Fibroblast of peridontal ligament (primary cell): Measurements from ENCODE around the gene SMYD1.
A peak's percentile ranks its signal among the peaks of the same experiment; 100 is the strongest.

Experiments
- DNase-seq: peaks from one replicate; pipeline ENCODE4 v3.0.0-alpha.2; 2010; ENCODE audit errors: extremely low read depth

Gene SMYD1

DNA sequence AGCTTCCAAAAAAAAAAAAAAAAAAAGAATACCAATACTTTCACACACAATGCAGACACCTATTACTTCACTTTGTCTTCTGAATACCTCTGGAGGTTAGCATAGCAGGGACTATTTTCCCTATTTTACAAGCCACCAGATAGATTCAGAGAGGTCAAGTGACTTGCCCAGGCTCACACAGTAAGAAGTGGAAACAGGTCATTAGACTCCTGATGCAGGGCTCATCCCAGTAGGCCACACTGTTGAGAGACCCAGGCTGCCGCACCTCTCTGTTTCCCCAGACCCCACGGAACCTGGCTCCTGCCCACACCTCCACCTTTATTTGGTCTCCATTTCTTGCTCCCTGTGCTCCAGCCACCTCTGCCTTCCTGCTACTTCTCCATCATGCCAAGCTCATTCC, 19.4 kb downstream of the SMYD1 start:
- DNase-seq = no peak

DNA sequence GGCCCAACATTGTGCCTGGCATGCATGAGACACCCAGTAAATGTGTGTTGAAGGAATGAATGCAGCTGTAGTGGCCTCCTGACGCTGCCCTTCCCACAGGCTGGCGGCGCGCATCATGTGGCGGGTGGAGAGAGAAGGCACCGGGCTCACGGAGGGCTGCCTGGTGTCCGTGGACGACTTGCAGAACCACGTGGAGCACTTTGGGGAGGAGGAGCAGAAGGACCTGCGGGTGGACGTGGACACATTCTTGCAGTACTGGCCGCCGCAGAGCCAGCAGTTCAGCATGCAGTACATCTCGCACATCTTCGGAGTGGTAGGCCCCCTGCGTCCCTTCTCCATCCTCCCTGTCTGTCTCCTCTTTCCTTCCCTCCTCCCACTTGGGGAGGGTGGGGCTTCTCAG, 20.1 kb downstream of the SMYD1 start:
- no peak for DNase-seq

DNA sequence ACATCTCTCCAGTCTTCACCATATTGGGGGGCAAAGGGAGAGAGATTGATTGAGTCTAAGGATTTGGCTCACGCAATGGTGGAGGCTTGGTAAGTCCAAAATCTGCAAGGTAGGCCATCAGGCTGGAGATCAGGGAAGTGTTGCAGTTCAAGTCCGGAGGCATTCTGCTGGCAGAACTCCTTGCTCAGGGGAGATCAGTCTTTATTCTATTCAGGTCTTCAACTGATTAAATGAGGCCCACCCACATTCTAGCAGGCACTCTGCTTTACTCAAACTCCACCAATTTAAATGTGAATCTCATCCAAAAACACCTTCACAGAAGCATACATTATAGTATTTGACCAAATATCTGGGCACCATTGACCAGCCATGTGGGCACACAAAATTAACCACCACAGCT, 21.4 kb downstream of the SMYD1 start:
- no peak for DNase-seq

DNA sequence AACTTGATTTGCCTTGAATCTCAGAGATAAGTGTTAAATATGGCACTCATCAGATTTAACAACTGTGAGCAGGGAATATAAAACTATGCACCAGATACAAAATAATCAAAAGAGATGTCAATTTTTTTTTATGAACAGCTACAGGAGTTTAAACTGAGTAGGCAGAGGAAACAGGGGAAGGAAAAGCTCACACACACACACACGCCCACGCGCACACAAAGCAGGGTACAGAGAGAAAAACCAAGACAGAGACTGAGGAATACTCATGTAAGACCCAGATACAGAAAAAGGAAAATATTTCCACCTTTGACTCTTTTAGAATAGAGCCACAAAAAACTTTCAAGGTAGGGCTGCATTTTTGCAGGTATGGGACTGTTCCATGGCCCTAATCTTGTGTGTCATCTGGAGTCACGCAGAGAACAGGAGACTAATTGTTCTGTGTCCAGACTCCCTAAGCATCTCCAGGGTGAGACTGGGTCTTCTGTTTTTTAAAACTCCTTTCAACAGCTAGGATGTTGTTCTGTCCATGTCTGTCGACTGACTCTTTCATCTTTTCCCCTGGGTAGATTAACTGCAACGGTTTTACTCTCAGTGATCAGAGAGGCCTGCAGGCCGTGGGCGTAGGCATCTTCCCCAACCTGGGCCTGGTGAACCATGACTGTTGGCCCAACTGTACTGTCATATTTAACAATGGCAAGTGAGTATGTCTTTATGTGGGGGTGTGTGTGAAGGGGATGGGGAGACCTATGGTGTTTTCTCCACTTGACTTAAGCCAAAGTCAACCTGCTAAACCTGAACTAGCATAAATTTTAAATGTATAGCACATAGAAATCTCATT, 23.0 kb downstream of the SMYD1 start:
- DNase-seq = no peak

DNA sequence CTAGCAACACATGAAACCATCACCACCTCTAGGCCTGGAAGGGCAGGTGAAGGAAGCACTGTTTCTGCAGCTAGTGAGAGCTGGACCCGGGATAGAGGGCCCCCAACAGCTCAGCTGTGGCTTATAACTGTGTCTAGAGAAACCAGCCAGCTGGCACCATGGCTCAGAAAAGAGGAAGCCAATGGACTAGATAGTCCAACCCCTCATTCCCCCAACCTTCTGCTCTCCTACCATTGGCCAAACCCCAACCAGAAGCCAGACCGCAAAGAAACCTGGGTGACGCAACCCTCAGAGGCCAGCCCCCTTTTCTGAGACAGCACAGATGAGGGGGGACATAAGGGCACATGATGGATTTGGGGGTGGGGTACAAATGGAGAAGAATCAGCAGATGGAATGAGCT, 24.3 kb downstream of the SMYD1 start:
- DNase-seq = no peak

DNA sequence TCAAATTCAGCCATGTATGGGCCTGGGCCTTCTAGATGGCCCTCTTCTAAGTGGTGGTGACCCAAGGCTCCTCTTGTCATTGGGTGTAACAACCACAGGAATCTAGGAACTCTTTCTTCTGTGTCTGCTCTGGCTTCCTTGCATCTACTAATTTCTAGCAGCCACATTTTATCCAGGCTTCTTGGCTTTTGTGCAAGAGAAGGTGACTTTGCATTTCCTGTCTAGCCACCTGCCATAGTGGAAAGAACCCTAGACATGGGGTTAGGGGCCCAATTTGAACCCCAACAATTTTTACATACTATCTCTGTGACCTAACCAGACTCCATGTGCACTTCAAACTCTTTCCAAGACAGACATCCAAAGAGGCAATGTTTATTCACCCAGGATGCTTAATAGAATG, 25.1 kb downstream of the SMYD1 start:
- DNase-seq = no peak

DNA sequence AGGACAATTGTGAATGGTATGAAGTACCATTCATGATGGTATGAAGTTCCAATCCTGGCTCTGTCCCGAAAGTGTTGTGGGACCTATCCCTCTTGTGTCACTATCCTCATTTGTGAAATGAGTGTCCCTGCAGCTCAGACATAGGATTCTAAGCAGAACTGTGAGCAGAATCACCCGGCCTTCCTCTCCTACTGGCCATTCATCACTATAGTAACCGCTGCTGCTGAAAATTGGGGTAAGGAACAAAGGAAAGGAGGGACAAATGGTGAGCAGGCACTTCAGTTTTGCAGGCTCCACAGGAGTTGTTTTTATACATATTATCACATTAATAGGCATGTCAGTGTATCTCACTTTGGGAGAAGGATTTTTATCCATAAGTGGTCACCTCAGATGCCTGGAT, 27.4 kb downstream of the SMYD1 start:
- DNase-seq = no peak

DNA sequence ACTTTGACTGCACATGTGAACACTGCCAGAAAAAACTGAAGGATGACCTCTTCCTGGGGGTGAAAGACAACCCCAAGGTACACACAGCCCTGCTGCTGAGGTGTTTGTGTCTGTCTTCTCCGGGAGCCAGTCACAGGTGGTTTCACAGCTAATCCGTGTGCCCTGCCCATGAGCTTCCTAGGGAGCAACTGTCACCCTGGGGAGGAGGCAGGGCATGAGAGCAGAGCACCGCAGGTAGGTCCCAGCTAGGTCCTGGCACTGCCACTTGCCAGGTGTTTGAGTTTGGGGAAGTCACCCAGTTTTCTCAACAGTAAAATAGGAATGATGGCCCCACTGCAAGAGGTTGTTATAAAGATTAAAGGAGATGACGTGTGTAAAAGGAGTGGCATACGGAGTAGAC, 29.1 kb downstream of the SMYD1 start:
- no peak for DNase-seq

DNA sequence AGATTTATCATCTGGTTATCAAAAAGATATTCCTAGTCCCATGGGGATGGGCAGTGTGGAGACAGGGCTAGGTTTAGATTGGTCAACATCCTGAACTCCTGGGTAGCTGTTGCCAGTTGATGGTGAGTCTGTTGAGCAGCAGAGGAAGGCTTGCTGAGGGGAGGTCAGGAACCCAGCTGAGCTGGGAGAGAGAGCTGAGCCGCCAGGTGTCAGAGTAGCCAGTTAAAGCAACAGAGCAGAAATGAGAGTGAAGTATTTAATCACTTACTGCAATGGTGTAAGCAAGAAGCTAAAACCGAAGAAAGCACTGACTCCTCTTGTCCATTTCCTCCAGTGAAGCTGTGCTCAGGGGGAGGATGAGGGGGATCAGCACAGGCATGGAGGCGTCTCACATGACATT, 29.6 kb downstream of the SMYD1 start:
- DNase-seq = no peak

DNA sequence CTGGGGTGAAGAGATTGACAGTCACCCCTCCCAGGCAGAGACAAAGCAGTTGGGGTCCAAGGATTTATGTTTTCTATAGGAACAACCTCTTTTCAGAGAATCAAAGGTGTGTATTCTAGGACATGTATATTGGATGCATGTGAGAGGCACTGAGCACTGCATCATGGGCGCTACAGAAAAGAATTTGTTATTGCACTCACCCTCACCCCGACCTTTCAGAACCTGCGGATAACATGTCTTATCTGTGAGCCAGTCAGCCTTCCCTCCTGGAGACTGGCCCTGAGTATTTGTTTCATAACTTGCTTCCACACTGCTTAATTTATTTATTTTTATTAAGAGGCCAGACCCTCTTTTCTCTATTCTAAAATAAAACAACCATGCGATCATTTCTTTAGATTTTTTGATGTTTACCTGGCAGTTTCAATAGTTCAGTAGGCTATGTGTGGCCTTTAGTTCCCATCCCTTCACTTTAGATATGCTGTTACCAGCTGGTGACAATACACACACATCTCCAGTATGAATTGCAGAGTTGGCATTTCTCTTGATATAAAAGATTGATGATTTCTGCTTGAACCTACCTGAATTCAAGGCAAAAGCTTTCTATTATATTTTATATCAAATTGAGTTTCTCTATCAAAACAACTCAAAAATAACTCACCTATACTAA, 30.4 kb downstream of the SMYD1 start:
- DNase-seq = no peak

DNA sequence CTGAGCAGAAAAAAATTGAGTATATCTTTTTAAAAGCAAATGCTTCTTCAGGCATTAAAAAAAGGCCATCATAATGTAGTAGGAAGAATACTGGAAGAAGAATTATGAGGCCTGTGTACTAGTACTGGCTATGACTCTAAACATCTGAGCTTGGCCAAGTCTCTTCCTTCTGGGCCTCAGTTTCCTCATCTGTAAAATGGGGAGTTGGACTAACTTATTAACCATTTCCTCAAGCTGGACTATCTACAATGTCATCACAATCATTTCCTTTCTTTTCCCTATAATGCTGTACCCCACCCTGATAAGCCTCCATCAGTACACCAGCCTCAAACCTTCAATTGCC, 30.9 kb downstream of the SMYD1 start:
- DNase-seq = no peak

DNA sequence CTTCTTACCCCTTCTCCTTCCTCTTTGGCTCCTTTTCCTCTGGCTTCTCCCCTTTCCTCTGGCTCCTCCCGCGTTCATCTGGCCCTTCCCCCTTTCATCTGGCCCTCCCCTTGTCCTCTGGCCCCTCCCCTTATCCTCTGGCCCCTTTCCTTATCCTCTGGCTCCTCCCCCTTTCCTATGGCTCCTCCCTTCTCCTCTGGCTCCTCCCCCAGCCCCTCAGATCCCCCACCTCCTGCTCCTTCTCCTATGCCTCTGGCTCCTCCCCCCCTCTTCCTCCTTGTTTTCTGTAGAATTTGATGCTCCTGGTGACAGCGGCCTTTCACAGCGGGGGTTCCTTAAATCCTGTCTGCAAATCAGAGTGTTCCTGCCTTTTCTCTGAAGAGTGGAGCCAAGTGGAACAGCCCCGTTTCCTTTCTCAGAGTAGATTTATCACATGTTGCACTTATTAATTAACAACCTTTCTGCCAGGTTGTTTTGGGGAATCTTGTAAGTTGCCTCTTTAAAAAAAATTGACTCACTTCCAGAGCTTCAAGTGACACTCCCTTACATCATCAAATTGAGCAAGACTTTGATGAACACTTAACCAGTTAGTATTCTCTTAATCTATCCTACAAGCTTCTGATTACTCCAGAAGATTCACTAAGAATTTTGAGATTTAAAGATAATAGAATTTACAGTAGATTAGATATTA, 32.3 kb downstream of the SMYD1 start:
- DNase-seq = peak; percentile 5

DNA sequence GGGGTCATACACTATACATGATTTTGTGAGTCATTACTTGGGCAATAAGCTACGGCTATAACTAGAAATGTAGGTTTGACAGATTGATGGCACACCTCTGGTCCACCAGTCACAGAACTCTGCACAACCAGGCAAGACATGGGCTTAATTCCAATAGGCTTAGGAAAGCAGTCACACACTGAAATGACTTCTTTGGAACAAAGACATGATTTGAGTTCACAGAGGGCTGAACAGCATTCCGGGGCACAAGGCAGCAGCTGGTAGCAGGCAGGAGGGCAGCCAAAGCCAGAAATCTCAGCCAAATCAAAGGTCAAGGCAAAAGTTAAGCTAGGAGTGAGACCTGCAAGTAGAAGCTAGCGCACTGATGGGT, 32.8 kb downstream of the SMYD1 start:
- DNase-seq = no peak

DNA sequence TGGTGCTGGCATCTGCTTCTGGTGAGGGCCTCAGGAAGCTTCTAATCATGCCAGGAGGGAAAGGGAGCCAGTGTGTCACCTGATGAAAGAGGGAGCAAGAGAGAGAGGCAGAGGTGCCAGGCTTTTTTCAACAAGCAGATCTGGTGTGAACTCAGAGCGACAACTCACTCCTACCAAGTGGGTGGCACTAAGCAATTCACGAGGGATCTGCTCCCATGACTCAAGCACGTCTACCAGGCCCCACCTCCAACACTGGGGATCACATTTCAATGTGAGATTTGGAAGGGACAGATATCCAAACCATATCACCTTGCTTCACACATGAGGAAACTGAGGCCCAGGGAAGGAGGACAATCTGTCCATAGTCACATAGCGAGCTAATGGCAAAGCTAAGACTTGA, 41.2 kb downstream of the SMYD1 start:
- DNase-seq = no peak

DNA sequence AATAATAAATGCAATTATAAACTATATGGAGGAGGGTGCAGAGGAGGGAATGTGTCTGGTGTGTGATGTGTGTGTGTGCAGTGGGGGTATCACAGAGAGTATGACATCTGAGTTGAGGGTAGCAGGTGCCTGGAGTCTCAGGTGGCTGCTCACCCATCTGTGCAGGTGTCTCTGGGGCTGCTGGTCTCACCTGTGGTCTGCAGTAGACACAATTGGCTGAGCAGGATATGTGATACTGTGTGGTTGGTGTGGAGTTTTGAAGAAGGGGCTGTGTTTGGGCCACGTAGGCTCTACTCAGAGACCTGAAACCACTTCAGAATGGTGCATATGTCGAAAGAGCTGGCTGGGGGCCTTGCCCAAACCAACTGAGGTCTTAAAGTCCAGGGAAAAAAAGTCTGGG, 43.2 kb downstream of the SMYD1 start:
- DNase-seq = no peak

DNA sequence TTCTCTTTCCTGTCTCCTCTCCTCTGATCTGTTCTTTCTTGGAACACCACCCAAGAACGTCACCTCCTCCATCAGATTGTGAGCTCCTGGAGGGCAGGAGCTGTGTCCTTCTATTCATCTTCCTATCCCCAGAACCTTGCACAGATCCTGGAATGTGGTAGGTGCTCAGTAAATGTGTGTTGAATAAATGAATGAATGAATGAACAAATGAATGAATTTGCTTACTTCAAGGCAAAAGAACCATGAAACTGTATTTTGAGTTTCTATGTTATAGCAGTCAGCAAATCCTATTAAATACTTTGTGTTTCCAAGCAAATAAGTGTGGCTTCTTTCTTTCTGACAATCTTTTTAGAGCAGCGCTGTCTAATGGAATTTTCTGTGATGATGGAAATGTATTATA, 45.4 kb downstream of the SMYD1 start:
- DNase-seq = no peak

DNA sequence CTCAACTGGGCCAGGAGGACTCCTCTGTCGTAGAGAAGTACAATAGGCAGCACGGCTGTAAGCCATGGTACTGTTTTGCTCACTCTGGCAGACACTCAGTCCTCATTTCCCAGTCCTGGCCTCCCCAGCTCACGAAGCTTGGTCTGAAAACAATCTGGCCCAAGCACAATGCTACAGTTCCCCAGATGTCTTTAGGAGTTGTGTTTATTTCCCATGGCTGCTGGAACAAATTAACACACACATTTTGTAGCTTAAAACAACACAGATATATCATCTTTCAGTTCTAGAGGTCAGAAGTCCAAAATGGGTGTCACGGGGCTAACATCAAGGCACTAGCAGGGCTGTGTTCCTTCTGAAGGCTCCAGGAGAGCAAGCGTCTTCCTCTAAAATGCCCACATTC, 47.3 kb downstream of the SMYD1 start:
- peak; percentile 11 for DNase-seq

DNA sequence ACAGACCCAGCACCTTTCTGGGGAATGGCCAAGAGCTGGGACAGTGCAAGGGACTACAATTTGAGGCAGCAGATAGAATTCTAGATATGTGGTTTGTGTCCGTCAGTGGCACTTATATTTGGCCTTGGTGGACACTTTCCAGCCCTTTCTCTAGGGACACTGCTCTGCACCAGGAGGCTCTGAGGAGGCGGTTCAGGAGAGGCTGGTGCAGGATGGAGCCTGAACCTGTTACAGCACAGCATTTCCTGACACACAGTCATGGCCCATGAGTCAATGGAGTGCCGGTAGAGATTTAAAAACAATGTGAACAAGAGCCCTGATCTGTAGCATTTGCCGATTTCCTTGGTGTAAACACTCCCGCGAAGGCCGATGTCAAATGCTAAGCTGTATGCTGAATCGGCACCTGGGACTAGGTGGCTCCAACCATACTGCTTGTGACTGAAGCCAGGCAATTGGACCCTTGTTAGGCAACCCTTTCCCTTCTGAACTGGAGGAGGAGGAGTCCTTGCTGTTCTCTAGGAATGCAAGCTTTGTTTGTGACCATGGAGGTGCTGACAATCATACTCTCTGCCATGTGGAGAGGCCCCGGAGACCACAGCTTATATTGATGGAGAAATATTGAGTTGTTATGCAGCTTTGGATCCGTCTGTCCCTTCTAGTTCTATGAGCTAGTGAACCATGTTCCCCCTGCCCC, 48.3 kb downstream of the SMYD1 start:
- DNase-seq = no peak

DNA sequence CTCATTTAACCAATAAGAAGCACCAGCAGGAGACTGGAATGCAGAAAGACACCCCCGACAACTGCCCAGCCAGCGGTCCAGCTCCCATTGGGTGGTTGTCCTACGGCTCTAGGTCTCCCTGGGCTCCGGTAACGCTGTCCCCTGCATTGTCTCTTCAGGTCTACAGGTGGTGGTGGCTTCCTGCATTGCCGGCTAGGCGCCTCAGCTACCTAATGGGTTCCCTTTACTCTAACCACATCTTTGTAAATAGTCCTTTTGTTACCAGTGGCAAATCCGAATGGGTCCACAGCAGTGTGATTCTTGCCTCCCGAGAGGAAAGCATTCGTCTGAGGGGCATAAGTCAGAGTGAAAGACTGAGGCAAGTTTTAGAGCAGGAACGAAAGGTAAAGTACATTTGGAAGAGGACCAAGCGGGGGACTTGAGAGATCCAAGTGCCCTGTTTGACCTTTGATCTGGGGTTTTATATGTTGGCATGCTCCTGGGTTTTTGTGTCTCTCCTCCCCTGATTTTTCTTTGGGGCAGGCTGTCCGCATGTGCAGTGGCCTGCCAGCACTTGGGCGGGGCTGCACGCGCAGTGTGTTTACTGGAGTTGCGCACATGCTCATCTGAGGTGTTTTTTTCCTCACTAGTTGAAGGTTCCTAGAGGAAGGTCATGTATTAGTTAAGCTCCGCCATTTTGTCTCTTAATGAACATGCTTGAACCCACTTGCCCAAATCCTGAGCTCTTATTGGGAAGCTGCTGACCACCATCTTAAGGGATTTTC, 49.2 kb downstream of the SMYD1 start:
- no peak for DNase-seq

DNA sequence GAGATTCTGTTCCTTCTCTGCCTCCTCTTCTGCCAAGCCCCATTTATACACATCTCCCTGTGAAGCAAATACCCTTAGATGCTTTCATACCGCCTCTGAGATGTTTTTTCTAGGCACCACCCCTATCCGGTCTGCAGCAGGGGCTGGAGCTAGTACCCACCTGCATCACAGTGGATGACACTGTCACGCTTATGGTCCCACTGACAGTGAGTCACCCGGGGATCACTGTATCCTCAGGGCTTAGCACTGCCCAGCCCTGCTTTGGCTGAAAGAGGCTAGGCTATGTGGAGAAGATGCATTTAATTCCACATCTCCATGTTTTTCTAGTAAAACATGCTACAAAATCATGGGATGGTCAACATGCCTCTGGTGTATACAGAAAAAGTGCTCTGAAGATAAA, 50.3 kb downstream of the SMYD1 start:
- DNase-seq = no peak

DNA sequence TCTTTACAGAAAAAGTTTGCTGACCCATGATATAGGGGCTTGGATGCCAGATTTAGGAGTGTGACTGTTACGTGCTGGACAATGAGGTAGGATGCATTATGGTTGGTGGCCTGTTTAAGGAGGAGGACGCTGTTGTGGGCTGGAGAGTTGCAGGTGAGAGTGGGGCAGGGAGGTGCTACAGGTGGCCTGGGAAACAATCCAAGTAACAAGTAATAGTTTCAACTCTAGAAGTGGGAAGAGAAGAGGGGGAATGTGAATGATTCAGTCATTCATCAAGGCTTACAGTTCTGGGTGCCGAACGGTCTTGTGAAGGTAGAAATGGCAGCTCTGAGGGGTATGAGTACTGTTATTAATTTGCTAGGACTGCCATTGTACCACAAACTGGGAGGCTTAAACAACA, 54.1 kb downstream of the SMYD1 start:
- no peak for DNase-seq
